Activated B cell treated with CpG ODN at 0.5 μM for 24 hours (primary cell): ENCODE results near the gene RPGRIP1. TPM values are rescaled to one million over a fixed set of nuclear protein-coding genes. Genes with fewer than 3 reads are reported as not detected.
"Not testable (repeated sequence)": the region's sequence is repeated elsewhere in the genome, so short reads cannot be mapped to it uniquely, and the experiment has no call there.

Experiments used
- ATAC-seq: fragments of 200-7000 bp; cut with Tn5 transposase; one replicate; pipeline ENCODE4 v1.10.0; 2021; ENCODE audit warnings: low read depth, mild to moderate bottlenecking, moderate library complexity
- CTCF ChIA-PET: fragments of 350-600 bp; sonication (Branson Sonifier 250); formaldehyde crosslinking; loops from one replicate; lab custom pipeline; 2021; ENCODE audit warnings: antibody characterized with exemption; lab: Charles Lee
- POLR2A ChIA-PET: fragments of 350-600 bp; sonication (Branson Sonifier 250); formaldehyde crosslinking; loops from one replicate; lab custom pipeline; 2021; ENCODE audit warnings: antibody characterized with exemption; lab: Charles Lee
- DNase-seq: peaks from one replicate; pipeline ENCODE4 v3.0.0; 2022
- H3K27ac Mint-ChIP-seq: one replicate; pipeline ENCODE4 v1.8.0; 2020; ENCODE audit warnings: mixed read lengths
- H3K27me3 Mint-ChIP-seq: one replicate; pipeline ENCODE4 v1.8.0; 2021; ENCODE audit warnings: mixed read lengths
- H3K36me3 Mint-ChIP-seq: one replicate; pipeline ENCODE4 v1.8.0; 2021; ENCODE audit warnings: low read depth, mixed read lengths
- H3K4me1 Mint-ChIP-seq: one replicate; pipeline ENCODE4 v1.8.0; 2021; ENCODE audit warnings: mixed read lengths
- H3K4me3 Mint-ChIP-seq: one replicate; pipeline ENCODE4 v1.8.0; 2020; ENCODE audit warnings: mild to moderate bottlenecking, mixed read lengths
- H3K9me3 Mint-ChIP-seq: one replicate; pipeline ENCODE4 v1.8.0; 2020; ENCODE audit warnings: mixed read lengths
- CTCF ChIP-seq: fragments of 200-600 bp; IDR thresholded peaks from one replicate; pipeline ENCODE4 v1.8.0; 2022; ENCODE audit warnings: antibody characterized with exemption, mild to moderate bottlenecking
- intact Hi-C: fragments of 100-400 bp; cut with micrococcal nuclease; formaldehyde crosslinking; loops from one replicate; pipeline ENCODE4 v1.15.1; 2024
- total RNA-seq: library from RNA; stranded (reverse); gene quantifications from 2 replicates; pipeline ENCODE4 v1.2.3, GENCODE V29; 2022

Gene RPGRIP1
- total RNA-seq, 1 donor from 2014 or later, result not detected

GRCh38 chr14:21268617-21269251 lies 11.1 kb upstream of the RPGRIP1 start:
- H3K4me1 Mint-ChIP-seq, result peaks cover 55% of the 10 kb centered on the region
- no peaks in the 10 kb centered on the region for H3K27me3 Mint-ChIP-seq
- no peak for TF ChIP-seq CTCF
- peaks cover 57% of the 10 kb centered on the region for H3K36me3 Mint-ChIP-seq
- intact Hi-C loops, result loop anchor here (1.0 to 10.0 kb wide), 10 partner anchors 40 to 644 kb away; partner anchors contain the start of genes CHD8, RNASE4, SUPT16H and TMEM253
- H3K27ac Mint-ChIP-seq, result peak overlapping the region; percentile 100
- H3K4me3 Mint-ChIP-seq, result peak overlapping the region; percentile 100
- no peaks in the 10 kb centered on the region for H3K9me3 Mint-ChIP-seq
- no peak for ATAC-seq
- ChIA-PET CTCF (no interaction called here), POLR2A (interaction anchor here (0.6 to 1.4 kb wide), 5 partner anchors 40 to 136 kb away, joined by 3 to 13 read pairs (median 3); partner anchors contain the start of gene SUPT16H)
- DNase-seq, result no peak

- peak within 1 kb of the TSS; percentile 100 for H3K4me3 Mint-ChIP-seq
- peak; percentile 87 for ATAC-seq
- H3K36me3 Mint-ChIP-seq, result peaks cover 50% of the 10 kb centered on the region
- DNase-seq, result peak; percentile 100
- H3K4me1 Mint-ChIP-seq, result peaks cover 48% of the 10 kb centered on the region
- intact Hi-C loops, result loop anchor here (1.0 to 10.0 kb wide), 9 partner anchors 39 to 645 kb away; partner anchors contain the start of genes CHD8, RNASE4, SUPT16H and TMEM253
- no peak for TF ChIP-seq CTCF
- no peaks in the 10 kb centered on the region for H3K27me3 Mint-ChIP-seq
- CTCF ChIA-PET, result no interaction called here
- peak within 1 kb of the TSS; percentile 100 for H3K27ac Mint-ChIP-seq
- POLR2A ChIA-PET, result interaction anchor here (0.6 to 2.0 kb wide), 16 partner anchors 9 to 927 kb away, joined by 3 to 14 read pairs (median 4); partner anchors contain the start of genes RPGRIP1 and SUPT16H
- no peaks in the 10 kb centered on the region for H3K9me3 Mint-ChIP-seq
Measured at GRCh38 chr14:21269252-21270046, 10.4 kb upstream of the RPGRIP1 start, which contains the start of gene HNRNPC. Gene HNRNPC, minus strand, starts transcription at chr14:21269442. Its CDS starts 35,249 bp downstream, at chr14:21234193.

- DNase-seq, H3K27me3 Mint-ChIP-seq, intact Hi-C loops, H3K9me3 Mint-ChIP-seq, POLR2A ChIA-PET, H3K4me3 Mint-ChIP-seq, H3K27ac Mint-ChIP-seq, ATAC-seq: not testable (repeated sequence)
- peaks cover 18% of the 10 kb centered on the region for H3K4me1 Mint-ChIP-seq
- H3K36me3 Mint-ChIP-seq, result peaks cover 18% of the 10 kb centered on the region
- CTCF ChIA-PET, result interaction anchor here (0.8 kb wide), 1 partner anchor 27 kb away, joined by 3 read pairs; no protein-coding TSS in a partner anchor
Measured at GRCh38 chr14:21272661-21273060, 7.2 kb upstream of the RPGRIP1 start.

- ChIA-PET CTCF (no interaction called here), POLR2A (interaction anchor here (0.5 to 2.8 kb wide), 4 partner anchors 20 to 151 kb away, joined by 4 to 8 read pairs (median 5); no protein-coding TSS in a partner anchor)
- intact Hi-C loops, result no loop called here
- TF ChIP-seq CTCF, result no peak
- H3K4me3 Mint-ChIP-seq, result no peak overlapping the region
- no peaks in the 10 kb centered on the region for H3K36me3 Mint-ChIP-seq
- ATAC-seq, result no peak
- no peaks in the 10 kb centered on the region for H3K27me3 Mint-ChIP-seq
- no peak overlapping the region for H3K27ac Mint-ChIP-seq
- no peaks in the 10 kb centered on the region for H3K9me3 Mint-ChIP-seq
- H3K4me1 Mint-ChIP-seq, result peaks cover 4% of the 10 kb centered on the region
- no peak for DNase-seq
Measured at GRCh38 chr14:21275261-21275858, 4.5 kb upstream of the RPGRIP1 start.

- no peaks in the 10 kb centered on the region for H3K4me1 Mint-ChIP-seq
- CTCF ChIA-PET, result no interaction called here
- POLR2A ChIA-PET, result no interaction called here
- no peaks in the 10 kb centered on the region for H3K9me3 Mint-ChIP-seq
- DNase-seq, result no peak
- no peak overlapping the region for H3K27ac Mint-ChIP-seq
- no peaks in the 10 kb centered on the region for H3K36me3 Mint-ChIP-seq
- no peak for TF ChIP-seq CTCF
- no peak overlapping the region for H3K4me3 Mint-ChIP-seq
- intact Hi-C loops, result no loop called here
- ATAC-seq, result no peak
- H3K27me3 Mint-ChIP-seq, result no peaks in the 10 kb centered on the region
Measured at GRCh38 chr14:21278632-21279031, 1.3 kb upstream of the RPGRIP1 start.

- H3K4me1 Mint-ChIP-seq, POLR2A ChIA-PET, H3K36me3 Mint-ChIP-seq, H3K9me3 Mint-ChIP-seq, intact Hi-C loops, CTCF ChIA-PET, H3K4me3 Mint-ChIP-seq, H3K27me3 Mint-ChIP-seq, H3K27ac Mint-ChIP-seq, ATAC-seq, DNase-seq: not testable (repeated sequence)
Measured at GRCh38 chr14:21281917-21282316, 2.0 kb downstream of the RPGRIP1 start.

- POLR2A ChIA-PET, H3K36me3 Mint-ChIP-seq, H3K4me3 Mint-ChIP-seq, H3K9me3 Mint-ChIP-seq, H3K4me1 Mint-ChIP-seq, DNase-seq, intact Hi-C loops, H3K27ac Mint-ChIP-seq, ATAC-seq, H3K27me3 Mint-ChIP-seq, CTCF ChIA-PET: not testable (repeated sequence)
Measured at GRCh38 chr14:21286516-21286915, 6.6 kb downstream of the RPGRIP1 start.
